ENCODE results near the gene TIGD2. TPM values are rescaled to one million over a fixed set of nuclear protein-coding genes. Genes with fewer than 3 reads are reported as not detected.

TIGD2 gene
- total and polyA plus RNA-seq, 2 donors (not counting 3 experiments of a cell fraction or from before 2014, with no cell fraction given), result 1.1 to 5.0 TPM

GRCh38 chr4:89113415-89113814 is 2.1 kb downstream of the TIGD2 start:
- H3K4me3 ChIP-seq (replicated peaks in 1 of 3; ENCODE audit: insufficient read depth in 1 of 3, low read depth in 1 of 3, low read length in 3 of 3), result no peak overlapping the region
- no peak overlapping the region for H3K4me2 ChIP-seq (ENCODE audit: insufficient read depth, low read length)
- no peak overlapping the region for H3K9ac ChIP-seq (replicated peaks; ENCODE audit: extremely low read depth, insufficient read depth, low read length)
- ChIA-PET CTCF (no interaction called here), POLR2A (no interaction called here)
- H3K27me3 ChIP-seq (ENCODE audit: control insufficient read depth in 2 of 2, insufficient read depth in 2 of 2, low read length in 2 of 2), result peaks cover 12 to 15% of the 10 kb centered on the region in 2 experiments
- H4K20me1 ChIP-seq (replicated peaks; ENCODE audit: control insufficient read depth, extremely low read depth, insufficient read depth, low read length), result no peaks in the 10 kb centered on the region
- dilution Hi-C loops (cut with MboI; ENCODE audit: extremely low pct_ligation_motif_present, low sequenced_read_pairs), result no loop called here
- no peak overlapping the region for H3K27ac ChIP-seq (ENCODE audit: insufficient read depth, low read depth, low read length)
- H3K4me1 ChIP-seq (ENCODE audit: control insufficient read depth, extremely low read depth, insufficient read depth, low read length), result peaks cover 13% of the 10 kb centered on the region
- H3K9me1 ChIP-seq (replicated peaks; ENCODE audit: control insufficient read depth, extremely low read depth, insufficient read depth, low read length), result no peaks in the 10 kb centered on the region
- FAIRE-seq (no peak), DNase-seq (ENCODE audit: low read depth, low spot score) (no peak)
- no TSS peak for BruUV-seq (replicated peaks)
- TF ChIP-seq POLR2AphosphoS5 (IDR thresholded peaks at IDR 0.05; ENCODE audit: insufficient read depth, low read depth, low read length), result no peak
- TF ChIP-seq POLR2A (IDR thresholded peaks at IDR 0.05; ENCODE audit: low read depth, low read length), result no peak
- no peak for TF ChIP-seq MAX (IDR thresholded peaks at IDR 0.05; ENCODE audit: insufficient read depth, insufficient read length)
- TF ChIP-seq MYC (IDR thresholded peaks at IDR 0.05; ENCODE audit: low read depth, low read length), result no peak
- no peak for TF ChIP-seq CTCF (IDR thresholded peaks at IDR 0.05; ENCODE audit: extremely low read depth in 1 of 2, insufficient read depth in 1 of 2, low read depth in 1 of 2, low read length in 2 of 2)
- no peak for TF ChIP-seq EZH2 (IDR thresholded peaks at IDR 0.05; ENCODE audit: borderline replicate concordance, low read depth, low read length, severe bottlenecking)
- no peak for TF ChIP-seq FOS (IDR thresholded peaks at IDR 0.05; ENCODE audit: borderline replicate concordance, insufficient read depth, low read length)
- no peak for TF ChIP-seq JUN (IDR thresholded peaks at IDR 0.05; ENCODE audit: borderline replicate concordance, insufficient read depth, insufficient read length, low read depth)
- no peak for TF ChIP-seq GATA2 (IDR thresholded peaks at IDR 0.05; ENCODE audit: insufficient read depth, insufficient read length, low read depth, low read length)
- intact Hi-C loops (cut with micrococcal nuclease), result loop anchor here (10.0 kb wide), 1 partner anchor 579 kb away; no protein-coding TSS in a partner anchor
- H3K9me3 ChIP-seq (replicated peaks; ENCODE audit: control insufficient read depth, insufficient read depth, low read length), result no peaks in the 10 kb centered on the region
- H3K79me2 ChIP-seq (ENCODE audit: control insufficient read depth, insufficient read depth, low read length), result no peaks in the 10 kb centered on the region
- H2AFZ ChIP-seq (ENCODE audit: low read depth, low read length), result no peak overlapping the region
- H3K36me3 ChIP-seq (ENCODE audit: control insufficient read depth in 2 of 2, extremely low read depth in 1 of 2, insufficient read depth in 2 of 2, low read length in 2 of 2), result no peaks in the 10 kb centered on the region
